Tibial nerve (tissue), 4 donors: ENCODE results near the gene CIDEC. TPM values are rescaled to one million over a fixed set of nuclear protein-coding genes. Genes with fewer than 3 reads are reported as not detected.

Experiments used
- DNase-seq, 2 donors: peaks; one replicate each; pipeline ENCODE4 v3.0.0-alpha.2; 2019; ENCODE audit warnings: low spot score in 2 of 2
- H3K27ac ChIP-seq, 4 donors: fragments of 200-600 bp; sonication (generic) in 3 of 4; one replicate each; pipeline ENCODE4 v1.5.1; 2017 to 2019; ENCODE audit warnings: mild to moderate bottlenecking in 1 of 4
- H3K27me3 ChIP-seq, 2 donors: fragments of 200-600 bp; sonication (generic) in 1 of 2; one replicate each; pipeline versions ENCODE4 v1.5.1 to v1.6.0; 2017 to 2019
- H3K36me3 ChIP-seq, 3 donors: fragments of 200-600 bp; sonication (generic); one replicate each; pipeline ENCODE4 v1.5.1; 2018 to 2019
- H3K4me1 ChIP-seq, 4 donors: fragments of 200-600 bp; sonication (generic) in 3 of 4; one replicate each; pipeline ENCODE4 v1.5.1; 2017 to 2019
- H3K4me3 ChIP-seq, 4 donors: fragments of 200-600 bp; sonication (generic) in 3 of 4; one replicate each; pipeline ENCODE4 v1.5.1; 2017 to 2019; ENCODE audit warnings: mild to moderate bottlenecking in 1 of 4, moderate library complexity in 1 of 4
- H3K9me3 ChIP-seq, 4 donors: fragments of 200-600 bp; sonication (generic) in 3 of 4; one replicate each; pipeline ENCODE4 v1.5.1; 2017 to 2019
- EP300 ChIP-seq, 2 donors: sonication (generic); formaldehyde crosslinking; IDR thresholded peaks; one replicate each; pipeline ENCODE4 v1.6.1; 2017; ENCODE audit warnings: antibody characterized with exemption in 2 of 2, mild to moderate bottlenecking in 1 of 2
- POLR2A ChIP-seq, 2 donors: fragments of 450-650 bp; IDR thresholded peaks; one replicate each; pipeline ENCODE4 v1.6.1; 2017; ENCODE audit warnings: antibody characterized with exemption in 2 of 2, mild to moderate bottlenecking in 2 of 2, moderate library complexity in 2 of 2
- WGBS, 2 donors: methylation state at CpG; one replicate each; pipeline ENCODE4 v1.1.5; 2018; 5-methylcytosine and 5-hydroxymethylcytosine counted together
- total RNA-seq, 4 donors: library from RNA; depleted of rRNA; stranded (reverse); fragments of >200 nt; gene quantifications; one replicate each; pipeline ENCODE4 v1.1.0, GENCODE V29; 2016
- TF ChIP-seq, protein P1 (sequence below), 5 experiments: fragments of 200-600 bp in 3 of 5; fragments of 450-650 bp in 2 of 5; sonication (generic) in 3 of 5; IDR thresholded peaks; one replicate each; pipeline ENCODE4 v1.5.1; 2016 to 2019; ENCODE audit warnings: antibody characterized with exemption in 5 of 5, mild to moderate bottlenecking in 3 of 5, moderate library complexity in 2 of 5

Gene CIDEC
- total RNA-seq, 4 donors from 2014 or later: 72.4 to 380 (median 174) TPM

DNA sequence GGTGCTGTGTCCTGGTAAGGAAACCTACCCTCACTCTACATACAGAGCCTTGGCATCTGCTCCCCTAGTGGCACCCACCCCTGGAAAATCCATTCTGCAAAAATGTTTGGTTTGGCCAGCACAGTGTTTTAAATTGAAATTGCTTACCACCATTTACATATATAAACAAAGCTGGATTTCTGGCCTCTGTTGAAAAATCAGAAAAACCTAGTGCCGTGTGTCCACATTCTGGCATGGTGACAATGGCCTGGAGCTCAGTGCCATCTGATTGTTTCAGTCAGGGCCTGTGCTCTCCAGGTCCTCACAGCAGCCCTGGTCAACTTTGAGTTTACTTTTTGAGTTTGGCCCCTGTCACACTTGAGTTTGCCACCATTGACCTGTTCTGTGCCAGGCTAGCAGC is 34.0 kb upstream of the CIDEC start:
- Histone ChIP-seq H3K4me1 (peaks cover 0 to 49% (median 29%) of the 10 kb centered on the region in 4 donors), H3K4me3 (no peak overlapping the region), H3K9me3 (no peaks in the 10 kb centered on the region), H3K36me3 (peaks cover 0 to under 1% (median 0%) of the 10 kb centered on the region in 3 donors), H3K27me3 (no peaks in the 10 kb centered on the region), H3K27ac (peak overlapping the region; percentile 87 to 97 (median 92))
- DNase-seq: no peak
- no peak for TF ChIP-seq EP300 (IDR thresholded peaks at IDR 0.05)
- TF ChIP-seq, protein P1, sequence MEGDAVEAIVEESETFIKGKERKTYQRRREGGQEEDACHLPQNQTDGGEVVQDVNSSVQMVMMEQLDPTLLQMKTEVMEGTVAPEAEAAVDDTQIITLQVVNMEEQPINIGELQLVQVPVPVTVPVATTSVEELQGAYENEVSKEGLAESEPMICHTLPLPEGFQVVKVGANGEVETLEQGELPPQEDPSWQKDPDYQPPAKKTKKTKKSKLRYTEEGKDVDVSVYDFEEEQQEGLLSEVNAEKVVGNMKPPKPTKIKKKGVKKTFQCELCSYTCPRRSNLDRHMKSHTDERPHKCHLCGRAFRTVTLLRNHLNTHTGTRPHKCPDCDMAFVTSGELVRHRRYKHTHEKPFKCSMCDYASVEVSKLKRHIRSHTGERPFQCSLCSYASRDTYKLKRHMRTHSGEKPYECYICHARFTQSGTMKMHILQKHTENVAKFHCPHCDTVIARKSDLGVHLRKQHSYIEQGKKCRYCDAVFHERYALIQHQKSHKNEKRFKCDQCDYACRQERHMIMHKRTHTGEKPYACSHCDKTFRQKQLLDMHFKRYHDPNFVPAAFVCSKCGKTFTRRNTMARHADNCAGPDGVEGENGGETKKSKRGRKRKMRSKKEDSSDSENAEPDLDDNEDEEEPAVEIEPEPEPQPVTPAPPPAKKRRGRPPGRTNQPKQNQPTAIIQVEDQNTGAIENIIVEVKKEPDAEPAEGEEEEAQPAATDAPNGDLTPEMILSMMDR (IDR thresholded peaks at IDR 0.05): no peak
- no peak for TF ChIP-seq POLR2A (IDR thresholded peaks at IDR 0.05)
- 12 to 20% methylated on average over 1 of the region's 1 CpG for WGBS, 2 donors

GRCh38 chr3:9913601-9914000 is 33.5 kb upstream of the CIDEC start:
- no peaks in the 10 kb centered on the region for H3K27me3 ChIP-seq
- peak overlapping the region in 2 of 4 donors; percentile 95 to 97 for H3K27ac ChIP-seq
- TF ChIP-seq POLR2A (IDR thresholded peaks at IDR 0.05): no peak
- TF ChIP-seq, protein P1 (IDR thresholded peaks at IDR 0.05): no peak
- no peak for TF ChIP-seq EP300 (IDR thresholded peaks at IDR 0.05)
- H3K36me3 ChIP-seq: no peaks in the 10 kb centered on the region
- no peaks in the 10 kb centered on the region for H3K9me3 ChIP-seq
- H3K4me1 ChIP-seq: peaks cover 0 to 47% (median 29%) of the 10 kb centered on the region in 4 donors
- 66 to 75% methylated on average over 5 of the region's 5 CpGs for WGBS, 2 donors
- DNase-seq: no peak
- H3K4me3 ChIP-seq: no peak overlapping the region

- Histone ChIP-seq H3K27me3 (no peaks in the 10 kb centered on the region), H3K36me3 (no peaks in the 10 kb centered on the region), H3K4me1 (peaks cover 0 to 35% (median 22%) of the 10 kb centered on the region in 4 donors), H3K27ac (no peak overlapping the region), H3K4me3 (no peak overlapping the region), H3K9me3 (no peaks in the 10 kb centered on the region)
- 80 to 91% methylated on average over 7 of the region's 7 CpGs for WGBS, 2 donors
- TF ChIP-seq EP300 (IDR thresholded peaks at IDR 0.05) (no peak), POLR2A (IDR thresholded peaks at IDR 0.05) (no peak)
- TF ChIP-seq, protein P1 (IDR thresholded peaks at IDR 0.05): no peak
- no peak for DNase-seq
Observed at GRCh38 chr3:9912294-9912935, 32.4 kb upstream of the CIDEC start.

- H3K9me3 ChIP-seq: no peaks in the 10 kb centered on the region
- H3K27ac ChIP-seq: no peak overlapping the region
- 75 to 78% methylated on average over 8 of the region's 8 CpGs for WGBS, 2 donors
- no peaks in the 10 kb centered on the region for H3K27me3 ChIP-seq
- H3K4me1 ChIP-seq: peaks cover 0 to 31% (median 20%) of the 10 kb centered on the region in 4 donors
- no peak overlapping the region for H3K4me3 ChIP-seq
- TF ChIP-seq POLR2A (IDR thresholded peaks at IDR 0.05): no peak
- no peak for TF ChIP-seq EP300 (IDR thresholded peaks at IDR 0.05)
- TF ChIP-seq, protein P1 (IDR thresholded peaks at IDR 0.05): no peak
- DNase-seq: no peak
- no peaks in the 10 kb centered on the region for H3K36me3 ChIP-seq
Observed at GRCh38 chr3:9911863-9912262, 31.8 kb upstream of the CIDEC start.

GRCh38 chr3:9909221-9910013 is 29.4 kb upstream of the CIDEC start:
- Histone ChIP-seq H3K9me3 (no peaks in the 10 kb centered on the region), H3K27me3 (no peaks in the 10 kb centered on the region), H3K4me1 (peaks cover 0 to 11% (median 3%) of the 10 kb centered on the region in 4 donors), H3K36me3 (no peaks in the 10 kb centered on the region), H3K4me3 (no peak overlapping the region), H3K27ac (no peak overlapping the region)
- TF ChIP-seq, protein P1 (IDR thresholded peaks at IDR 0.05): no peak
- no peak for TF ChIP-seq POLR2A (IDR thresholded peaks at IDR 0.05)
- TF ChIP-seq EP300 (IDR thresholded peaks at IDR 0.05): no peak
- no peak for DNase-seq
- WGBS, 2 donors: 88 to 89% methylated on average over 7 of the region's 7 CpGs
